ENCODE data around the gene UCN. TPM values are rescaled to one million over a fixed set of nuclear protein-coding genes. Genes with fewer than 3 reads are reported as not detected.

The UCN gene
- total RNA-seq, 3 donors from 2014 or later (not counting 1 experiment from before 2014, with no cell fraction given): 1.6 to 3.6 (median 2.4) TPM

GRCh38 chr2:27258051-27258450 is 50.2 kb downstream of the UCN start:
- Mint-ChIP-seq H3K9me3 (no peaks in the 10 kb centered on the region), H3K27me3 (ENCODE audit: low read depth in 2 of 2) (peaks cover 46 to 52% of the 10 kb centered on the region in 2 donors), H3K36me3 (no peaks in the 10 kb centered on the region), H3K27ac (no peak overlapping the region), H3K4me3 (no peak overlapping the region), H3K4me1 (peaks cover 10 to 13% of the 10 kb centered on the region in 2 donors)
- no peak for ATAC-seq
- Histone ChIP-seq H3K4me1 (ENCODE audit: control insufficient read depth, insufficient read depth, low read length) (peaks cover 7% of the 10 kb centered on the region), H3K9me3 (ENCODE audit: control insufficient read depth, insufficient read depth, low read length) (no peaks in the 10 kb centered on the region), H3K27me3 (ENCODE audit: control insufficient read depth, insufficient read depth, low read length) (peaks cover 20% of the 10 kb centered on the region), H3K4me3 (ENCODE audit: low read length) (no peak overlapping the region), H3K36me3 (ENCODE audit: control insufficient read depth, insufficient read depth, low read length) (no peaks in the 10 kb centered on the region), H3K27ac (ENCODE audit: low read length) (no peak overlapping the region)
- 89% methylated on average over 8 of the region's 8 CpGs for WGBS (ENCODE audit: insufficient coverage)
- intact Hi-C loops (cut with micrococcal nuclease): no loop called here
- TF ChIP-seq CTCF (IDR thresholded peaks at IDR 0.05): no peak
- DNase-seq: no peak

Other genes with a start within 250 kb of the UCN start
- gene OST4, start 236.8 kb downstream of the UCN start, total RNA-seq: 100 to 1,000 TPM; 178 to 207 (median 192) TPM
- under 1 TPM; 0.31 to 0.78 (median 0.41) TPM for gene EMILIN1, start 229.8 kb downstream of the UCN start, total RNA-seq
- gene KHK, start 221.7 kb downstream of the UCN start, total RNA-seq: 1 to 10 TPM; 3.7 to 4.0 (median 3.8) TPM
- gene CGREF1, start 189.3 kb downstream of the UCN start, total RNA-seq: not detected
- gene ABHD1, start 184.6 kb downstream of the UCN start, total RNA-seq: 1 to 10 TPM in 2 of 3 donors, under 1 TPM in 1; 0.88 to 2.4 (median 1.2) TPM
- gene PREB, start 173.8 kb downstream of the UCN start, total RNA-seq: 10 to 100 TPM; 24.6 to 41.5 (median 31.2) TPM
- gene PRR30, start 169.0 kb downstream of the UCN start, total RNA-seq: not detected
- not detected for gene TCF23, start 159.4 kb downstream of the UCN start, total RNA-seq
- 10 to 100 TPM; 65.5 to 76.6 (median 76.5) TPM for gene ATRAID, start 96.4 kb downstream of the UCN start, total RNA-seq
- 100 to 1,000 TPM in 1 of 3 donors, 10 to 100 TPM in 2; 86.2 to 102 (median 93.7) TPM for gene SLC5A6, start 96.2 kb downstream of the UCN start, total RNA-seq
- 10 to 100 TPM; 21.8 to 26.6 (median 24.0) TPM for gene CAD, start 91.1 kb downstream of the UCN start, total RNA-seq
- not detected for gene SLC30A3, start 45.4 kb downstream of the UCN start, total RNA-seq
- gene DNAJC5G, start 33.0 kb downstream of the UCN start, total RNA-seq: not detected
- under 1 TPM in 2 of 3 donors, not detected in 1; 0.18 to 0.21 TPM for gene TRIM54, start 26.0 kb downstream of the UCN start, total RNA-seq
- gene MPV17, start 14.7 kb upstream of the UCN start, total RNA-seq: 10 to 100 TPM; 63.9 to 75.2 (median 64.8) TPM
- 10 to 100 TPM; 56.1 to 68.7 (median 59.7) TPM for gene GTF3C2, start 48.3 kb upstream of the UCN start, total RNA-seq
- gene EIF2B4, start 61.9 kb upstream of the UCN start, total RNA-seq: 10 to 100 TPM; 35.0 to 44.5 (median 40.8) TPM
- 100 to 1,000 TPM in 2 of 3 donors, 10 to 100 TPM in 1; 96.3 to 107 (median 100) TPM for gene SNX17, start 62.2 kb upstream of the UCN start, total RNA-seq
- 10 to 100 TPM; 24.2 to 28.1 (median 26.1) TPM for gene ZNF513, start 72.3 kb upstream of the UCN start, total RNA-seq
- gene PPM1G, start 101.1 kb upstream of the UCN start, total RNA-seq: 10 to 100 TPM; 63.9 to 73.8 (median 69.5) TPM
- 100 to 1,000 TPM; 240 to 278 (median 262) TPM for gene NRBP1, start 120.2 kb upstream of the UCN start, total RNA-seq
- 1 to 10 TPM; 4.4 to 8.4 (median 5.1) TPM for gene KRTCAP3, start 133.9 kb upstream of the UCN start, total RNA-seq
- 10 to 100 TPM; 24.8 to 35.7 (median 30.7) TPM for gene IFT172, start 181.3 kb upstream of the UCN start, total RNA-seq
- not detected for gene FNDC4, start 186.8 kb upstream of the UCN start, total RNA-seq
- not detected for gene GCKR, start 188.4 kb upstream of the UCN start, total RNA-seq

All from natural killer cell (primary cell).